ENCODE measurements around the gene EHD1. TPM values are rescaled to one million over a fixed set of nuclear protein-coding genes. Genes with fewer than 3 reads are reported as not detected.

The EHD1 gene
- total and polyA plus RNA-seq, 2 donors (not counting 1 experiment from before 2014, with no cell fraction given), result 71.3 to 240 TPM

- H3K4me2 ChIP-seq (ENCODE audit: extremely low read depth, insufficient read depth, low read length), result no peak overlapping the region
- H4K20me1 ChIP-seq (ENCODE audit: control insufficient read depth, extremely low read depth, insufficient read depth, low read length), result no peaks in the 10 kb centered on the region
- no peaks in the 10 kb centered on the region for H3K27me3 ChIP-seq (ENCODE audit: control insufficient read depth, insufficient read depth, low read length)
- H3K4me1 ChIP-seq (ENCODE audit: control insufficient read depth, extremely low read depth, insufficient read depth, low read length), result no peaks in the 10 kb centered on the region
- H2AFZ ChIP-seq (ENCODE audit: low read length), result no peak overlapping the region
- H3K27ac ChIP-seq (ENCODE audit: insufficient read depth, low read length), result no peak overlapping the region
- TF ChIP-seq, protein P1, sequence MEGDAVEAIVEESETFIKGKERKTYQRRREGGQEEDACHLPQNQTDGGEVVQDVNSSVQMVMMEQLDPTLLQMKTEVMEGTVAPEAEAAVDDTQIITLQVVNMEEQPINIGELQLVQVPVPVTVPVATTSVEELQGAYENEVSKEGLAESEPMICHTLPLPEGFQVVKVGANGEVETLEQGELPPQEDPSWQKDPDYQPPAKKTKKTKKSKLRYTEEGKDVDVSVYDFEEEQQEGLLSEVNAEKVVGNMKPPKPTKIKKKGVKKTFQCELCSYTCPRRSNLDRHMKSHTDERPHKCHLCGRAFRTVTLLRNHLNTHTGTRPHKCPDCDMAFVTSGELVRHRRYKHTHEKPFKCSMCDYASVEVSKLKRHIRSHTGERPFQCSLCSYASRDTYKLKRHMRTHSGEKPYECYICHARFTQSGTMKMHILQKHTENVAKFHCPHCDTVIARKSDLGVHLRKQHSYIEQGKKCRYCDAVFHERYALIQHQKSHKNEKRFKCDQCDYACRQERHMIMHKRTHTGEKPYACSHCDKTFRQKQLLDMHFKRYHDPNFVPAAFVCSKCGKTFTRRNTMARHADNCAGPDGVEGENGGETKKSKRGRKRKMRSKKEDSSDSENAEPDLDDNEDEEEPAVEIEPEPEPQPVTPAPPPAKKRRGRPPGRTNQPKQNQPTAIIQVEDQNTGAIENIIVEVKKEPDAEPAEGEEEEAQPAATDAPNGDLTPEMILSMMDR (conservative IDR thresholded peaks at IDR 0.05 in 1 of 2, IDR thresholded peaks at IDR 0.05 in 1 of 2; ENCODE audit: low read depth in 1 of 2, low read length in 2 of 2), result no peak
- TF ChIP-seq EZH2 (IDR thresholded peaks at IDR 0.05; ENCODE audit: low read length, missing control alignments), result no peak
- no peak overlapping the region for H3K4me3 ChIP-seq (replicated peaks in 1 of 4; ENCODE audit: control extremely low read depth in 1 of 4, insufficient read depth in 1 of 4, low read depth in 3 of 4, low read length in 4 of 4)
- H3K79me2 ChIP-seq (ENCODE audit: control insufficient read depth, insufficient read depth, low read length), result no peaks in the 10 kb centered on the region
- DNase-seq (ENCODE audit: low read depth in 2 of 2), result peak in 1 of 2 donors; percentile 65
- H3K9ac ChIP-seq (ENCODE audit: insufficient read depth, low read length), result no peak overlapping the region
- no peaks in the 10 kb centered on the region for H3K36me3 ChIP-seq (ENCODE audit: control insufficient read depth, insufficient read depth, low read length)
- H3K9me3 ChIP-seq (ENCODE audit: control insufficient read depth, insufficient read depth, low read depth, low read length), result no peaks in the 10 kb centered on the region
These were observed 43.5 kb downstream of the EHD1 start for GRCh38 chr11:64834723-64835615.

GRCh38 chr11:64834031-64834722, 44.2 kb downstream of the EHD1 start:
- no peak overlapping the region for H2AFZ ChIP-seq (ENCODE audit: low read length)
- H3K27me3 ChIP-seq (ENCODE audit: control insufficient read depth, insufficient read depth, low read length), result no peaks in the 10 kb centered on the region
- H4K20me1 ChIP-seq (ENCODE audit: control insufficient read depth, extremely low read depth, insufficient read depth, low read length), result no peaks in the 10 kb centered on the region
- no peak for DNase-seq (ENCODE audit: low read depth in 2 of 2)
- no peak overlapping the region for H3K27ac ChIP-seq (ENCODE audit: insufficient read depth, low read length)
- H3K9me3 ChIP-seq (ENCODE audit: control insufficient read depth, insufficient read depth, low read depth, low read length), result no peaks in the 10 kb centered on the region
- no peak overlapping the region for H3K4me2 ChIP-seq (ENCODE audit: extremely low read depth, insufficient read depth, low read length)
- no peaks in the 10 kb centered on the region for H3K79me2 ChIP-seq (ENCODE audit: control insufficient read depth, insufficient read depth, low read length)
- H3K36me3 ChIP-seq (ENCODE audit: control insufficient read depth, insufficient read depth, low read length), result no peaks in the 10 kb centered on the region
- no peak overlapping the region for H3K9ac ChIP-seq (ENCODE audit: insufficient read depth, low read length)
- no peaks in the 10 kb centered on the region for H3K4me1 ChIP-seq (ENCODE audit: control insufficient read depth, extremely low read depth, insufficient read depth, low read length)
- TF ChIP-seq EZH2 (IDR thresholded peaks at IDR 0.05; ENCODE audit: low read length, missing control alignments), result no peak
- TF ChIP-seq, protein P1 (conservative IDR thresholded peaks at IDR 0.05 in 1 of 2, IDR thresholded peaks at IDR 0.05 in 1 of 2; ENCODE audit: low read depth in 1 of 2, low read length in 2 of 2), result no peak
- no peak overlapping the region for H3K4me3 ChIP-seq (replicated peaks in 1 of 4; ENCODE audit: control extremely low read depth in 1 of 4, insufficient read depth in 1 of 4, low read depth in 3 of 4, low read length in 4 of 4)

GRCh38 chr11:64833509-64833908, 44.9 kb downstream of the EHD1 start:
- Histone ChIP-seq H3K27me3 (ENCODE audit: control insufficient read depth, insufficient read depth, low read length) (no peaks in the 10 kb centered on the region), H3K9me3 (ENCODE audit: control insufficient read depth, insufficient read depth, low read depth, low read length) (no peaks in the 10 kb centered on the region), H3K9ac (ENCODE audit: insufficient read depth, low read length) (no peak overlapping the region), H3K4me1 (ENCODE audit: control insufficient read depth, extremely low read depth, insufficient read depth, low read length) (no peaks in the 10 kb centered on the region), H3K4me3 (replicated peaks in 1 of 4; ENCODE audit: control extremely low read depth in 1 of 4, insufficient read depth in 1 of 4, low read depth in 3 of 4, low read length in 4 of 4) (no peak overlapping the region), H2AFZ (ENCODE audit: low read length) (no peak overlapping the region), H3K79me2 (ENCODE audit: control insufficient read depth, insufficient read depth, low read length) (no peaks in the 10 kb centered on the region), H4K20me1 (ENCODE audit: control insufficient read depth, extremely low read depth, insufficient read depth, low read length) (no peaks in the 10 kb centered on the region), H3K36me3 (ENCODE audit: control insufficient read depth, insufficient read depth, low read length) (no peaks in the 10 kb centered on the region), H3K27ac (ENCODE audit: insufficient read depth, low read length) (no peak overlapping the region), H3K4me2 (ENCODE audit: extremely low read depth, insufficient read depth, low read length) (no peak overlapping the region)
- TF ChIP-seq, protein P1 (conservative IDR thresholded peaks at IDR 0.05 in 1 of 2, IDR thresholded peaks at IDR 0.05 in 1 of 2; ENCODE audit: low read depth in 1 of 2, low read length in 2 of 2), result no peak
- TF ChIP-seq EZH2 (IDR thresholded peaks at IDR 0.05; ENCODE audit: low read length, missing control alignments), result no peak
- no peak for DNase-seq (ENCODE audit: low read depth in 2 of 2)

All from fibroblast of lung (primary cell).